H1 (cell line): ENCODE results near the gene FOXL2NB. TPM values are rescaled to one million over a fixed set of nuclear protein-coding genes. Genes with fewer than 3 reads are reported as not detected.

ENCODE experiments used
- USF2 ChIP-seq: IDR thresholded peaks from 2 replicates; pipeline ENCODE4 v1.6.1; 2011; ENCODE audit warnings: low read length, improper control_type of control experiment
- polyA plus RNA-seq, 7 experiments: library from polyadenylated mRNA; depleted of rRNA in 3 of 7; stranded (reverse) in 5 of 7; unstranded in 2 of 7; fragments of >200 nt in 5 of 7; fragments of 200-250 nt in 2 of 7; gene quantifications; 1 replicate in 5 of 7; 2 replicates in 1 of 7; 4 replicates in 1 of 7; pipeline versions ENCODE4 v1.2.1 to v1.2.3, GENCODE V29; 2011 to 2013; ENCODE audit warnings: missing spikeins in 2 of 7, mixed read lengths in 2 of 7
- total RNA-seq: library from RNA; stranded (reverse); fragmentation: NEBNext Ultra II Directional; extraction: Animal tissue kit (Norgen Biotek cat#: 25700); gene quantifications from 2 replicates; pipeline ENCODE4 v1.2.1, GENCODE V29; 2021

FOXL2NB gene
- total and polyA plus RNA-seq, 2 of the 8 experiments (the other 6 are each of a cell fraction or from before 2014, with no cell fraction given): 5.4 to 7.3 TPM

GRCh38 chr3:138971766-138972320, 24.8 kb downstream of the FOXL2NB start (continued):
- TF ChIP-seq USF2: no peak
